A673 (cell line): ENCODE data around the gene DNAH14.

Experiments
- CTCF ChIP-seq: fragments of 300-800, 200-600 bp; sonication (generic); conservative IDR thresholded peaks from 2 replicates; pipeline ENCODE4 v1.5.1; 2017; ENCODE audit warnings: low read depth, mild to moderate bottlenecking, antibody characterized with exemption, low read length, moderate library complexity, mixed read lengths
- EZH2 ChIP-seq: fragments of 200-600 bp; sonication (generic); IDR thresholded peaks from 2 replicates; pipeline ENCODE4 v1.6.1; 2017; ENCODE audit warnings: borderline replicate concordance, low read depth, mild to moderate bottlenecking, mixed read lengths, antibody characterized with exemption, low read length; ENCODE audit not compliant: poor library complexity, severe bottlenecking

GRCh38 chr1:225158291-225158690 is 228.8 kb downstream of the DNAH14 start:
- TF ChIP-seq CTCF = no peak
- TF ChIP-seq EZH2 = no peak
